Renal cortex interstitium (tissue), 11 donors: ENCODE measurements around the gene BAHD1. TPM values are rescaled to one million over a fixed set of nuclear protein-coding genes. Genes with fewer than 3 reads are reported as not detected.

Source experiments
- DNase-seq, 11 donors: peaks; one replicate each; pipeline ENCODE4 v3.0.0-alpha.2; 2013; ENCODE audit warnings: low read depth in 9 of 11, low spot score in 4 of 11; ENCODE audit errors: extremely low read depth in 1 of 11
- polyA plus RNA-seq, 3 donors: library from polyadenylated mRNA; unstranded; fragments of 120-200 nt; gene quantifications; one replicate each; pipeline ENCODE4 v1.2.1, GENCODE V29; 2013; ENCODE audit not compliant: insufficient read length in 3 of 3

BAHD1 gene
- polyA plus RNA-seq, 3 donors, result 20.6 to 26.2 (median 23.6) TPM

DNA sequence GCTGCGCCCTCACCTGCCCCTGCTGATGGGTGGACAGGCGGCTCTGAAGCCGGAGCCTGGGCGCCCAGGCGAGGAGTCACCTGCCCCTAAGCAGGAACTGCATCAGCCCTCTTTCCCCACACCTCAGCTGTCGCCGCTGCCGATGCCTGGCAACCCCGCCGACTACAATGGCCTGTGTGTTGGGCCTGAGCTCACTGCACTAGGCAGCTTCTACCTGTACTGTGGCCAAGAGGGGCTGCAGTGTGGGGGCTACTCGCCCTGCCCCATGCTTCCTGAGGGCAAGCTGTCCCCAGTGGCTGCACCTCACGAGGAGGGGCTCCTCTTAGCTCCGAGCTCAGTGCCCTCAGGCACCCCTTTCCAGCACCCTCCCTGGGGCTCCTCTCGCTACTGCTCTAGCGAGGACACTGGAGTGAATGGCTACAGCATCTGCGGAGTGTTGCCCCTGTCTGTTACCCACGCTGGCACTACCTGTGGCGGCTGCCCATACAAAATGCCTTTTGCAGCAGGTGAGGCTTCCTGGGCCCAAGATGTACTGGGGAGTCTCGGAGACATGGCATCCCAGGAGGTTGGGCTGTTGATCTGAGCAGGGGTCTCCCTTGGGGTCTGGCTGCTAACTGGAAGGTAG is 18.8 kb downstream of the BAHD1 start:
- DNase-seq, result no peak

- no peak for DNase-seq
Observed at GRCh38 chr15:40460404-40460803, 19.7 kb downstream of the BAHD1 start.

- DNase-seq, result no peak
Observed at GRCh38 chr15:40461958-40462357, 21.2 kb downstream of the BAHD1 start.

DNA sequence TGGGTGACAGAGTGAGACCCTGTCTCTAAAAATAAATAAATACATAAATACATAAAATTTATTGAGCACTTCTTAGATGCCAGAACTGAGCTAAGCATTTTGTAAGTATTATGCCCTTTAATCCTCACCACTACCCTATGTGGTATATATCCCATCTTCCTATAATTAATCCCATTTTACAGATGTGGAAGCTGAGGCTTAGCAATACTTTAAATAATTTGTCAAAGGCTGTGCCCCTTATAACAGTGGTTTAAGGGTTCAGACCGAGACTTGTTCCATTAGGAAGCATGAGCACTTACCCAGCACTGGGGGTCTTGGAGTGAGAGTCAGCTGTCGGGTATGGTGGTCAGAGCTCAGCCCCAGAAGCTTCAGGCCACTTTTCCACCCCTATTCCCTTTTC is 22.5 kb downstream of the BAHD1 start:
- no peak for DNase-seq

GRCh38 chr15:40463886-40464545 is 23.3 kb downstream of the BAHD1 start:
- no peak for DNase-seq

DNA sequence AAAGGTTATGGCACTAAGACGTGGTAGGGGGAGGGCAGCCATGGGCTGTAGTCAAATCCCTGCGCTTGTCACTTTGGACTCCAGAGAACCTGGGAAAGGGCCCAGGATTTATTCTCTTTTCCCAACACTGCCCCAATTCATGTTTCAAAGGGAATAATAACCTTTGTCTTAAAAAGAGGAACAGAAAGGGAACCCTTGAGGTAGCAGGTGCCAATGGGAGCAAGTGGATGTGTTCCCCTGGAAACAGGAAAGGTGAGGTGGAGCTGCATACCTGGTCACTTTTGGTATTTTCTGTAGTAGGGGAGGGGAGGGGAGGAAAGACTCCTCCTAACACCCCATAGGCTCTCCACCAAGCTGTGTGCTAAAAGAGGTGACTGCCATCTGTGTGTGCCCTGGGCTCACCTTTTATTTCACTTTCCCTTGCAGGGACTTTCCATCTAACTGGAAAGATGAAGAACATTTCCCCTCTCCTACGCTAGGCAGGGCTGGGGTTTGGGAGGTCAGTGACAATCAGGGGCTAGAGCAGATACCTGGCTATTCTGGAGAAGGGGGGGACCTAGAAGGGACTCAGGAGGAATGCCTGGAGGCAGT is 23.9 kb downstream of the BAHD1 start:
- DNase-seq, result no peak

DNA sequence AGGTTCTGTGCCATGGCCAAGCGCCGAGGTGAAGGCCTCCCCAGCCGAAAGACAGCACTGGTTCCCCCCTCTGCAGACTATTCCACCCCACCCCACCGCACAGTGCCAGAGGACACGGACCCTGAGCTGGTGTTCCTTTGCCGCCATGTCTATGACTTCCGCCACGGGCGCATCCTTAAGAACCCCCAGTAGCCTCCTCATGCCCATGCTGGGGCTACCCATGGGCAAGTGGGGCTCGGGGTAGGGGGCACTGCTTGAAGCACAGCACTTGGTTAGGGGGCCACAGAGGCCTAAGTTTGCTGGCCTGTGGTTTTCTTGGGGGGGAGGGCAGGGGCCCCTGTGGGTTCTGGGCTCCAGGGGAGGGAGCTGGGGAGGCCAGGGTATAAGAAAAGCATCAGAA is 25.2 kb downstream of the BAHD1 start:
- no peak for DNase-seq

GRCh38 chr15:40466426-40467260 is 25.9 kb downstream of the BAHD1 start:
- DNase-seq, result no peak

DNA sequence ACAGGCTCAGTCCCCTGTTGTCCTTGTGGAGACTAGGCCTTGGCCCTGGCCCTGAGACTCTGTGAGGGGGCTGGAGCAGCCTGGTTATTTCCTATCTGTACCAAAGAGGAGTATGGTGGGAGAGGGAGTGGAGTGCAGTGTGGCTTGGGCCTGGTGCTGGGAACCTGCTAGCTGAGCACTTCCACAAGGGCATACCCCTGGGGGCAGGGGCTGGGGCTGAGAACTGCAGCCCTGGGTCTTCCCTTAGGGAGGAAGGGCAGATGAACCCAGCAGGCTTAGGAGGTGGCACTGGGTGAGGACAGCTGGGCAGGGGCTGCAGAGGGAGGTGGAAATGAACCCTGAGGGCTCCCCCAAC is 26.5 kb downstream of the BAHD1 start:
- no peak for DNase-seq

DNA sequence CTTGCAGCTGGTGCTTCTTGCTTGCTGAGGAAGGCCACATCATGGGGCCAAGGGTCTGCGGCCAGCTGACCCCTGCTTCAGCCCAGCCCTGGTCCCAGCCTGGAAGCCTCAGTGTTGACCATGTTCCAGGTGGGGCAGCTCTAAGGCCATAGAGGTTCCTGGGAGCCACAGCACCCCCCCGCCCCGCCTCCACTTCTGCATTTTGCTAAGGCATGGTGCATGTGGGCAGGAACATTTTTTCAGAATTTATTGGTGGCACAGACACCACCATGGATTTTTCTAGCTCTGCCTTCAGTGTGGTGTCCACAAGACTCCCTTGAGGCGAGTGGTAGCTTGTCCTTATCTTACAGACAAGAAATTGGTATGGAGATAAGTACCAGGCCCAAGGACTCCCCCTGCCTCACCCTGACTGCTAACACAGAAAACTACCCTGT is 28.2 kb downstream of the BAHD1 start:
- DNase-seq, result no peak

GRCh38 chr15:40469776-40470390 is 29.1 kb downstream of the BAHD1 start:
- DNase-seq, result no peak

DNA sequence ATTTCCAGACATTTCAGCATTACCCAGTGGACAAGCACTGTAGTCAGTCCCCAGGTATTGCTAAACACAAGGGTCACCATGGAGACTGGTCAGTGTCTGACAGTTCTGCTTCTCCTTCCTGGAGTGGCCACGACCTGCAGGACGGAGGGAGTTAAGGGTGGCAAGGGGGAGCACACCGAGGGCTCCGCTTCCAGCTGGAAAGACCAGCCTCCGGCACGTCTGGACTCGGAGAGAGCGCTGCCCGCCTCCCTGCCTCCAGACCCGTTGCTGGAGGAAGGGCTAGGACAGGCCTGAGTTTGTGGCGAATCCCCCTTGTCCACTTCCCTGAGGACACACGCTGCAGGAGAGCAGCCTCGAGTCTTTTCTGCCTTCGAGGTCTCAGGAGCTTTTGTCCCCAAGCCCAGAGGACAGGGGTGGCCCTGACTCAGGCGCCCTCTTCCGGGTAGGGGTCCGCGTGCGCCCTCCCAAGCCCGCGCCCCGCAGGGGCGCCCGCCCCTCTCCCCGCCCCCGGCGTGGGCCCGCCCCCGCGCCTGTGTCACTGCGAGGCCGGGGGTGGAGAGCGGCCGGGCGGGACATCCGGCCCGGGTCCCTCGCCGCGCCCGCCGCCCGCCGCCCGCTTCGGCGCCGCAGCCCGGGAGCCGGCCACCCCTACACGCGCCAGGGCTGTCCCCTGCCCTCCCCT is 29.8 kb downstream of the BAHD1 start, which contains the start of gene CHST14:
Gene CHST14, plus strand, starts transcription at position 562 of the 682 bp plus-strand sequence. CDS start 230 bp downstream, outside the sequence.
- peak in 10 of 11 donors; percentile 46 to 77 (median 66) for DNase-seq

GRCh38 chr15:40471105-40471807 is 30.5 kb downstream of the BAHD1 start:
- DNase-seq, result peak in 9 of 11 donors; percentile 9 to 43 (median 39)

DNA sequence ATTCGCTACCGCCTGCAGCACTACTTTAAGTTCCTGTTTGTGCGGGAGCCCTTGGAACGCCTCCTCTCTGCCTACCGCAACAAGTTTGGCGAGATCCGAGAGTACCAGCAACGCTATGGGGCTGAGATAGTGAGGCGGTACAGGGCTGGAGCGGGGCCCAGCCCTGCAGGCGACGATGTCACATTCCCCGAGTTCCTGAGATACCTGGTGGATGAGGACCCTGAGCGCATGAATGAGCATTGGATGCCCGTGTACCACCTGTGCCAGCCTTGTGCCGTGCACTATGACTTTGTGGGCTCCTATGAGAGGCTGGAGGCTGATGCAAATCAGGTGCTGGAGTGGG is 31.0 kb downstream of the BAHD1 start:
- peak in 9 of 11 donors; percentile 6 to 34 (median 18) for DNase-seq

GRCh38 chr15:40472171-40472727 is 31.5 kb downstream of the BAHD1 start:
- no peak for DNase-seq

GRCh38 chr15:40474581-40474980 is 33.8 kb downstream of the BAHD1 start:
- DNase-seq, result no peak

DNA sequence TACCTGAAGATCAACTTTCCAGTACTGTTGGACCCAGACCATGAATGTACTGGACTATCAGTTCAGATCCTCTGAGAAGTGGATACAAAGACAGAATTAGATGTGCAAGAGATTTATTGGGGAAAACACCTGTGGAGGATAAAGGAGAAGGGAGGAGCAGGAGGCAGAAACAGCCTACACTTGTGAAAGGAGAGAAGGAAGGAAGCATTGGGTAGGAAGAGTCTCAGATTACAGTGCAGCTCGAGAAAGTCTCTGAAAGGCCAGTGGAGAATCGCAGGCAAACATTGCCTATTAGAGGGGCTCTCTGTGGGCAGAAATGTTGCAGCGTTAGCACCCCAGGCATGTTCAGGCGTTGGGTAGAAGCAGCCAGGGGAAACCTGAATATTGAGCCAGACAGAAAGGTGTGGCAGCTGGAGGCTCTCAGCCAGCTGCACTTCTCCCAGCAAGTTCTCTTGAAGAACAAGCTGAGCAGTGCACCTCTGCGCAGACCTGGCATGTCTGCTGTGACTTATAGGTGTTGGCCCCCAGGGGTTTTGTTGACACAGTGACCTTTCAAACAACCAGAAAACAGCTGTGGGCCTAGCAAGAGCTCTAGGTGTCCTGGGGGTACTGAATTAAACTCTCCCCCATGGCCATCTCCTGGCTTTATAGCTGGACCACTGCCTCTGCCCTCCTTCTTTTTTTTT is 37.0 kb downstream of the BAHD1 start:
- DNase-seq, result peak in 1 of 11 donors; percentile 3
